DMS 273 treated with DMSO at 0.1 percent for 48 hours (cell line): ENCODE data around the gene DIS3L.
"Not testable (repeated sequence)": the region's sequence is repeated elsewhere in the genome, so short reads cannot be mapped to it uniquely, and the experiment has no call there.

Experiments used
- DNase-seq: peaks from one replicate; lab custom pipeline; 2025; lab: John Stamatoyannopoulos, UW

Gene DIS3L

DNA sequence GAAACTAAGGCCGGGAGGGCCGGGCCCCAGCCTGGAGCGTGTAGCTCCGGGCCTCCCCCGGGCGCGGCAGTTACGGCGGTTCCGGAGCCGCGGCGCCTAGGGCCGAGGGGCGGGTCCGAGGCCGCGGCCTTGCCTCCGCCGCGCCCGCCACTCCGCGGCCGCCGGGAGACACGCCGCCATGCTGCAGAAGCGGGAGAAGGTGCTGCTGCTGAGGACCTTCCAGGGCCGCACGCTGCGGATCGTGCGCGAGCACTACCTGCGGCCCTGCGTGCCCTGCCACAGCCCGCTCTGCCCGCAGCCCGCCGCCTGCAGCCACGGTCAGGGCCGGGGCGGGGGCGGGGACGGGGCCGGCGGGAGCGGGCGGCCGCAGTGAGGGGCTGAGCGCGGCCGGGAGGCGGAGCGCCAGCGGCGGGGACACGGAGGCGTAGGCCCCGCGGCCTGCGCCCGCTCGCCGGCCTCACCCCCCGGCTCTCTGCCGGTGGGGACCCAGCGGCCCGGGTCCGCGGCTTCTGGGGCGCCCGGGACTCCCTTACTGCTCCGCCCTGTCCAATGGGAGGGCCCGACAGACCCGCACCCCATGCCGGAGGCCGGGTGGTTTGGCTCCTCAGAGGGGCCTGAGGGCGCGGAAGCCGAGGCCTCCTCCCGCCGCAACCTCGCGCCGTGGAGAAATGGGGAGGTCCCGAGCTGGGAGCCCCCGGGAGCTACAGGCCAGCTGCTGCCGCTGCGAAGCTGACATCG is at the start of gene DIS3L:
Gene DIS3L, plus strand, starts transcription at position 150 of the 738 bp plus-strand sequence. Its CDS starts 29 bp downstream, at position 179.
- no peak for DNase-seq

DNA sequence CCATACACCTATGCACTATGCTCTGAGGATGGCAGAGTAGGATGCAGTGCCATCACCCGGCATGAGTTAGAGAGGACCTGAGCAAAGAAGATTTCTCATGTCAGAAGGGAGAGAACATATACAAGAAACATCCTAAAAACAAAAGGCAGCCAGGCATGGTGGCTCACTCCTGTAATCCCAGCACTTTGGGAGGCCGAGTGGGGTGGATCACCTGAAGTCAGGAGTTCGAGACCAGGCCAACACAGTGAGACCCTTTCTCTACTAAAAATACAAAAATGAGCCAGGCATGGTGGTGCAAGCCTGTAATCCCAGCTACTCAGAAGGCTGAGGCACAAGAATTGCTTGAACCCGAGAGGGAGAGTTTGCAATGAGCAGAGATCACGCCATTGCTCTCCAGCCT is 47.5 kb upstream of the DIS3L start:
- not testable (repeated sequence) for DNase-seq

DNA sequence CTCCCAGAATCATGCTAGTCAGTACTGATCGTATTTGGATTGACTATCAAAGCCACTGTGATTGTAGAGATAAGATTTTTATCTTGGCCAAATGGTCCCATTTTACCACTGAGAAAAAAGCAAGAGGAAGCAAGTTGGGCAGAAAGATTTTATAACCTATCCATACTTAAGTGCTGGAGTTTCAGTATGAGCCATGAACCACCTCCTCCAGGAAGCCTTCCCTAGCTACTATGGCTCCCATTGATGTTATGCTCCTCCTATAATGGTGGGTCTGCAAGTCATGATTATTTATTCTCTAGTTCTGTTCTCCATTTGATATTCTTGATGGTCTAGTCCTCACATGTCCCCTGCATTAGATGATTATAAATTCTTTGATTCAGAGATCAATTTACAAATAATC is 46.4 kb upstream of the DIS3L start:
- DNase-seq: no peak

DNA sequence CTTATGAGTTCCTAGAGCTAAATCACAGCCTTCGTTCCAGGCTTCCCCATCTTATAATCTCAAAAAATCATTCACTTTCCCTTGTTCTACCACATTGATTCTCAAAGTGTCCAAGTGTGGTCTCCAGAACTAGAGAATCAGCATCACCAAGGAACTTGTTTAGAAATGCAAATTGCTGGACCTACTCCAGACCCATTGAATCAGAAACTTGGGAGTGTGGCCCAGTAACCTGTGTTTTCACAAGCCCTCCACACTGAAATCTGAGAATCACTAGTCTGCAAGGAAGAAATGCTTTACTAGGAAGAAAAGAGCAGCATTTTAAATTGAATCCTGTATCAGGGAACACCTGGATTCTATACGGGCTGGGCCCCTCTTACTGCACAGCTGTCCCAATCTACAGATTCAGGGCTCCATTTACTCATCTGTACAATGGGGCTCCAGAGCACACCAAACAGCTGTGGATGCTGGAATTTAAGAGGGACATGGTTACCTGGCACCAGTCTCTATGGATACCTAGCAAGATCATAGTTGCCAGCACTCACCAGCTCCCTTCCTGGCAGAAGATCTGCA is 43.7 kb upstream of the DIS3L start:
- no peak for DNase-seq

DNA sequence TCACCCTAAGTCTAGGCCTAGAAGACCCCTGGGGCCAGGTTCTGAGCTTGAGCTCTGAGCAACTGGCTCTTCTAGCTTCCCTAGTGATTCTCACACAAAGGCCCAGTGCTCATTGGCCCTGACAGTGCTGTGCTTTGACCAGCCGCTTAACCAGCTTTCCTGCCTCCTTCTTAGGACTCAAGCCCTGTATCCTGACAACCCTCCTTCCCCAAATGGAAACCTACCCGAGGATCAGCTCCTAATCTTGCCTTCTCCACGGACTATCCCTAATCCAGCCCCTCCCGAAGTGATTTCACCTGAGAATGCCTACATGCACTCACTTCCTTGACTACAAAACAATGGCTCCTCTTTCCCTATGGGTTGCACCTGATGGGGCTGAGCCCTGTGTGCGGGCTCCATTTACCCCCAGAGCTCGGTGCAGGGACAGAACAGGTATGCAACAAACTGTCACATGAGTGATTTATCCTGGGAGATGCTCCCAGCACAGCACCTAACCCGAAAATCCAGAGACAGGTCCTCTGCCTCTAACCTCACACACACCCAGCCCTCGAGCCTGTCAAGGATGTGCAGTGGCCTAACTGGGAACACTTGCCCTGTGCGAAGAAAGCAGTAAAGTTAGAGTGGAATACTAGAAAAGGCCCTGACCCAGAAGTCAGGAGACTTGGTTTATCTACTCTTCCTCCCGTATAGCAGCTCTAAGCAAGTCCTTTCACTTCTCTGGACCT is 42.1 kb upstream of the DIS3L start:
- DNase-seq: no peak

DNA sequence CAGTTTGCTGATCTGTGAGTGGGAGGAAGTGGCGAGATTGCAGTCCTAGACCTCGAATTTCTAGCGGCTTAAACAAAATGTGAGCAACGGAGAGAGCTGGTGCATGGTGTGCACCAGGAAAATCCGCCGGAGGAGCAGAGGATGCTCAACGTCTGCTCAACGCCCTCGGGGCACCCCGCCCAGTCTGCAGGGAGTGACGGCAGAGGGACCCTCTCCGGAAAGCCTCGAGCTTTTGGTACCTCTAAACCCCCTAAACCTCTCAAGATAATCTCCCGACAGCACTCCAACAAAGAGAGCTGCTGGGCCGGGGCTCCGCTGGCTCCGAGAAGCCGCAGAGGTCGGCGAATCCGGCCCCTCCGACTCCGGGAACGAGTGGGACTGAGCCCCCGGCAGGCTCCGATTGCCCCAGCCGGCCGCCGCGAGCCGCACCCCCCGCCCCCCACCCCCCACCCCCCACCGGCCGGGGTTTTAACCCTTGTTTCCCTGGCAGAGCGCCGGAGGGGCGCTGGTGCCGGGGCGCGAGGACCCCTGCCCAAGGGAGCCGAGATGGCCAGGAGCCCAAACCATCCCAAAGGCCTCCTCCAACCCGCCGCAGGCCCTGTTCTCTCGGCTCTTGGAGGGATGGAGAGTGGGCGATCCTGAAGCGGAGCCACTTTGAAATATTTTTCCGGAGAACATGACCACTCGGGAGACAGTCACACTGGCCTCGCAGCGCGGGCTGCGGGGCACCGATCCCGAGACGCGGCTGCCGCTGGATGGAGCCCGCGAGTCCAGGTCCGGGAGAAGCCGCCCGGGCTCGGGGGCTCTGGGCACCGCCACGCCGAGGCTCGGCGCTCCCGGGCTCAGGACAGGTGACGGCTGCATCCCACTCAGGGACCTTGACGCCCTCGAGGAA is 41.3 kb upstream of the DIS3L start:
- DNase-seq: no peak

DNA sequence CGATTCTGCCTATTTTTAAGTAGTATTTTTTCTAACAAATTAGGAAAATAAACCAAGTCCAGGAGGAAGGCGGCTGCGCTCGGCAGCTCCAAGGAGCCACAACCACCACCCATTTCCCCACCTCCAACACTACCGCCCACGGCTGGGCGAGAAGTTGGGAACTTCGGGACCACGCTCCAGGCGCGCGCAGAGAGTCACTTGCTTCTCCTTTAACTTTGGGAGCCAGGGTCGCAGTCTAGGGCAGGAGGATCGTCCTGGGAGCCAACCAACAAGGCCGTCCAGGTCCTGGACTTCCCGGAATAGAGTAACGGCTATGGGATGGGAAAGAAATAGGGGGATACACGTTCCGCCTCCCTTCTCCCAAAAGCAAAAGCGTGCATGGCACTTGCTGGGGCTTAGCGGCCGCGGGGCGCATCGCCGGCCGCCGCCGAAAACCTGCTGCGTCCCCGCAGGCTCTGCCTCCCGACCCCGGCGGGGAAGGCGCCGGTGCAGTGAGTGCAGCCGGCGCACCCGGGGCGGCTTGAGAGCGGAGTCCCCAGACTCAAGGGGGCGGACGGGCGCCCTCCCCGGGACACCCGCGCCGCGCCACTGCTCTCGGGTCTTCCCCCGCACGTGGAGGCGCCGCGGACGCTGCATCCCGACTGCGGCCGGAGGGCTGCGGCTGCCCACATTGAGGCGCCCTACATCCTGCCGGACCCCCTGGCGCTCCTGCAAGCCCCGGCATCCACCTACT is 40.5 kb upstream of the DIS3L start:
- DNase-seq: no peak

DNA sequence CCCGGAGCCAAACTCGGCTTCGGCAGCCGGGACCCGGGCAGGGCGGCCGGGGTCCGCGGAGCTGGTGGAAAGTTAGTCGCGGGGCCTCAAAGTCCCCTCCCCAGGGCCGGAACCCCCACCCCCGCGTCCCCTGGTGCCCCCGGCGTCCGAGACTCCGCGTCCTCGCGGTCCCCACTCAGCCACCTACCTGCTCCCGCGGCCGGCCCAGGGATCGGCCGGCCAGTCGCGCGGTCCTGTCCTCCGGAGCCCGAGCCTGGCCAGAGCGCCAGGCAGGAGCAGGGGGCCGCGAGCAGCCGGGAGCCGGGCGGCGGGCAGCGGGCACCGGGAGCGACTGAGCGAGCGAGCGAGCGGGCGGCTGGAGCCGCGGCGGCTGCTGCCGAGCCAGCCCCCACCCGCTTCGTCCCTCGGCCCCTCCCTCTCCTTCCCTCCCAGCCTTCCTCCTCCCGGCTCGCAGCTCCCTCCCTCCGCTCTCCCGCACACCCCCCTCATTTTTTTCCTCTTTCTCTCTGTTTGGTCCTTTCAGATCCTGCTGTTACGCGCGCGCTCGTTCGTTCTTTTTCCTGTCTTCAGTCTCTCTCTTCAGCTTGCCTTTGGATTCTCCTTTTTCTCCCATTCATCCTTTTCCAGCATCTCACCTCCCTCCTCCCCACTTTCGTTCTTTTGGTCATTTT is 39.8 kb upstream of the DIS3L start, which contains the start of gene MEGF11:
Gene MEGF11, minus strand, starts transcription at position 333 of the 671 bp plus-strand sequence. CDS start 125,347 bp downstream, outside the sequence.
- no peak for DNase-seq

DNA sequence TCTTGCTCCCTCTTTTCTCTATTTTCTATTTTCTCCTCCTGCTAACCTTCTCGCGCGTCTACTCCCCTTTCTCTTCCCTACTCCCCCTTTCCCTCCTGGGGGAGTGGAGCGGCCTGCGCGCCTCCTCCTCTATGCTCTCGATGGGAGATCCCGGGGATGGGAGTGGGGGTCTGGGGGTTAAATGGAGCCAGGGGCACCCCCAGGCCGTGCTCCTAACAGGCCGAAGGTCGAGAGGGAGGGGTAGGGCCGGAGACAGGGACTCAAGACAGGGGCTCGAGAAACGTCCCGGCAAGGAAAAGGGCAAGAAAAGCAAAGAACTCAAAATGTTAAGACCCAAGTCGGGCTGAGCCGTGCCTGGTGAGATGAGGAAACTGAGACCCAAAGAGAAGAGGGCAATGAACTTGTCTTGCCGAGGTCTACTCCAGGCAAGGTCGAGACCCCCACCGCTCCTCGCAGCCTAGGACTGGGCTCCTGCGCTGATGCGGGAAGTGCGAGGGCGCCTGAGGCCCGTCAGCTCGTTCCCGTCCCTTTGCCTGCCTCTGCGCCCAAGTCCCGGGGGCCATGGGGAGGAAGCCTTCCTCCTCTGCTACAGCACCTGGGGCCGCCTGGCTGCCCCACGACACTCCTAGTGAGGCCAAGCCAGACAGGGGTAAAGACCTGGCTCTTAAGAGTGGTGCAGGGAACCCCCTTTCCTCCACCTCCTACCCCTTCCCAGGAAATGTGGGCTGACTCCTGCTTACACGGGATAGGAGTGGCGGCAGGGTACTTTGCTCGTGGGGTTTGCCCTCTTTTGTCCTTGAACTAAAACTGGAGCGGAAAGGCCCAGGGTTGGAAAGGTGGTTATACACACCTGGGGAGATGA is 39.0 kb upstream of the DIS3L start:
- no peak for DNase-seq

DNA sequence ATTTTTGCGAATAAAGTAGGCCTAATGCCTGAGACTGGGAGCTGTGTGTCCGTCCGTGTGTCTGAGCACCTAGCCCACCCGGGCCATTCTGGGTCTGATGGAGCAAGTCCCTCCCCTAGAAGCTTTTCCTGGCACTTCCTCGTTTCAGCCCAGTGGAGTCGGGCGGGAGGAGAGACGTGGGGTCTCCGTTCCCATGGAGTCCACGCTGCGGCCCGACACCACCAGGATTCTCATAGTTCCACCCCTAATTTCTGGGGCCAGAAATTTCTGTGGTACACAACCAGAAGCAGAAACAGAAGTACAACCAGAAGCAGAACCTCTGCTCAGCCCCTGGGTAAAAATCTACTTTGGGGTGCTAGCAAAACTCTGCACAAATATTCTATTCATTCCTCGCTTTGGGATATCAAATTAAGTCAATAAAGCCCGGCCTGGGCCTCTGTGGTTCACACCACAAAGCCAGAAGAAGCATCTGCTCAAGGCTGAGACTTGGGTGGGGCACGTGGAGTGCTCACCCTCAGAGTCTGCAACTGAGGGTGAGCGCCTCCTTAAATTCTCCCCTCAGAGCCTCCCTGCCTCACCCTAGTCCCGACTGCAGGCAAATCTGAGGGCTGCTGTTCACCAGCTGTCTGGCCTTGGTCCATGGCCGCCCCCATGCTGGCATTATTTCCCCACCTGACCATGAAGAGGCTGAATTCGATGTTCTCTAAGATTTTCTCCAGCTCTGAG is 38.3 kb upstream of the DIS3L start:
- DNase-seq: no peak

DNA sequence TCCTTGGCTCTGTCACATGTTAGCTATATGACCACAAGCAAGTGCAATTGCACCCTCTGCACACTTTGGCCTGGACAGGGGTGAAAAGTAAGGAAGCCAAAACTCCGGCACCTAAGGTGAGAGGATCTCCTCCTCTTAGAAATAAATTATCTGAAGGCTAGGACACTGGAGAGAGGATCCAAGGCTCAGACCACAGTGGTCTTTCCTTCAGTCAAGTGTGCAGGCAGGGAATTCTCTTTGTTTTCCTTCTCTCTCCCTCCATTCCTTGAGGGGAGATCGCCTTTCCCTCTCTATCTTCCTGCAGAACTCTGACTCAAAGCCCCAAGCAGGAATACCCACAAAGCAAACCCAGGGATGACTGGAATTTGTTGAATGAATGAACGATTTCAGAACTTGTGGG is 36.7 kb upstream of the DIS3L start:
- DNase-seq: no peak

DNA sequence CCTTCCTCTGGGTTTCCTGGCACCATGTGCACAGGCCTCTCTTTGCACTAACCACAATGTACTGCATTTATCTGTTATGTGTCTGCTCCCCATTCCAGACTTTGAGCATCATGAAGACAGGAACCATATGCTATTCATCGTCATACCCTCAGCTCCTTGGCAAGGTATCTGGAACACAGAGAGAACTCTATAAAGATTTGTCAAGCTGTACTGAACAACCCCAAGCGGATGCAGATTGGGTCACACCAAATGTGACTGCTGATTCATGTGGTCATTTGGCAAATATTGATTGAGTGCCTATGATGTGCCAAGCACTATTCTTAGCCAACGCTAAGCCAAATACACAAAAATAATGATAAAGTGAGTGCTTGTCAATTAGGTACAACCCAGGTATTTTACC is 32.3 kb upstream of the DIS3L start:
- DNase-seq: no peak

DNA sequence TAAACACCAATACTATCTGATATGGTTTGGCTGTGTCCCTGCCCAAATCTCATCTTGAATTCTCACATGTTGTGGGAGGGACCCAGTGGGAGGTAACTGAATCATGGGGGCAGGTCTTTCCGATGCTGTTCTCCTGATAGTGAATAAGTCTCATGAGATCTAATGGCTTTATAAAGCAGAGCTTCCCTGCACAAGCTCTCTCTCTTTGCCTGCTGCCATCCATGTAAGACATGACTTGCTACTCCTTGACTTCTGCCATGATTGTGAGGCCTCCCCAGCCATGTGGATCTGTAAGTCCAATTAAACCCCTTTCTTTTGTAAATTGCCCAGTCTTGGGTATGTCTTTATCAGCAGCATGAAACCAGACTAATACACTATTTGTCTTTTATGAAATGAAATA is 30.5 kb upstream of the DIS3L start:
- not testable (repeated sequence) for DNase-seq

DNA sequence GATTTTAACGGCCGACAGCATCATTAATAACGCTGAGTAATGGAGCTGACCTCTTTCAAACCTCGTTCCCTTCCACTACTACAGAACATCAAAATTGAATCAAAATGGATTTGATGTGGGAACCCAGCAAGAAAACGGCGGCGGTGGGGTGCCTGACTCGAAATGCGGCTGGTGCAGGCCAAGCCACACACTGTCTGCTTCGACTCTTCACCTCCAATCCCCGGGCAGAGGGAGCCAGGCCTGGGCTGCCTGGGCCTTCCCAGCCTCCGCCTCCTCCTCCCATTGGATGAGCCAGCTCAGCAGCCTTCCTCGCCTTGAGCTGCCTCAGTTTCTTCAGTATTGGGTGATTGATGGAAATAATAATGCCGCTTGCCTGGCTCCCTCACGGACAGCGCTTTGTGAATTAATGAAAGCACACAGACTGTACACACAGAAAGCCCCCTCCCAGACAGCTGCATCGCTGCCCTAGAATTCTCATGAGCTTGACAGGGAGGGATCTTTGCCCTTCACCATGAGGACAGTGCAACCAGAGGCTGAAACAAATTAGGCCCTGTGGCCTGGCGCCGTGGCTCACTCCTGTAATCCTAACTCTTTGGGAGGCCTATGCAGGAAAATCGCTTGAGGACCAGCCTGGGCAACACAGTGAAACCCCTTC is 28.4 kb upstream of the DIS3L start:
- no peak for DNase-seq

DNA sequence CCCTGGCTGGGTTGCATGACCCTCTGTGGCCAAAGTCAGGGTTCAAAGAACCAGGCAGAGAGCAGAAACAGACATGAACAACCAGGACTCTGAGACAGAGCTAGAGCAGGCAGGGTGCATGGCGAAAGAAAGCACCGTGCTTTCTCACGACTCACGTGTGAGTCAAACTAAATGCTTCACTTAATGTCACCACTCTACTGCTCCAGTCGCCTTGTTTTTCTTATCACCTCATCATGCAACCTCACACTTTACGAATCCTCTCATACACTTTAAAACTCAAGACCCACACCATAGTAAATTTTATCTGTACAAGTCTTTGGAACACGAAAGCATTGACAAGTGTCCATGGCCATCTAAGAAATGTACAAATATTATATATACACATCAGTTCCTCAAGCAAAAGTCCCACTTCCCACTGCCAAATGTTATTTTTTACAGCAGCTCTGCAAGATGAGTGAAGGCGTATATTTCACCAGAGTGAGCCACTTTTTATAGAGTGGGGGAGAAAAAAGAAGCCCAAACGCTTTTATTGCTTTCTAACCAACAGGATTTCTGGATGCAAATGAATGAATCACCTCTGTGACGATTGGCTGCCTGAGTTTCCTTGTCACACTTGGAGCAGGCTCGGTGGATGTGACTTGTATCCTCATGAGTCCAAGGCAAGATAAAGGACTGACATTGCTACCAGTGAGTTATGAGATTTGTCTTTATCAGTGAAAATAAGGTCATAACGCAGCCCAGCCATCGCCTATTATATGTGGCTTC is 23.9 kb upstream of the DIS3L start:
- no peak for DNase-seq

DNA sequence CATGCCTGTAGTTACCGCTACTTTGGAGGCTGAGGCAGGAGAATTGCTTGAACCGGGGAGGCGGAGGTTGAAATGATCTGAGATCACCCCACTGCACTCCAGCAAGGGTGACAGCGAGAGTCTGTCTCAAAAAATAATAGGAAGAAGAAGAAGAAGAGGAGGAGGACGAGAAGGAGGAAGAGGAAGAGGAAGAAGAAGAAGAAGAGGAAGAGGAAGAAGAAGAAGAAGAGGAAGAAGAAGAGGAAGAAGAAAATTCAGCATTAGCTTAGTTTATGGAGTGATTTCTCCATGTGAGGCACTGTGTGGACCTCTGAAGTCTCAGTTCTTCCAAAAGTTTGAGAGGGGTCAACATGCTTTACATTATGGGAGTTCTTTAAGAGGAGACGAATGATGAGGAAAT is 22.4 kb upstream of the DIS3L start:
- DNase-seq: no peak

DNA sequence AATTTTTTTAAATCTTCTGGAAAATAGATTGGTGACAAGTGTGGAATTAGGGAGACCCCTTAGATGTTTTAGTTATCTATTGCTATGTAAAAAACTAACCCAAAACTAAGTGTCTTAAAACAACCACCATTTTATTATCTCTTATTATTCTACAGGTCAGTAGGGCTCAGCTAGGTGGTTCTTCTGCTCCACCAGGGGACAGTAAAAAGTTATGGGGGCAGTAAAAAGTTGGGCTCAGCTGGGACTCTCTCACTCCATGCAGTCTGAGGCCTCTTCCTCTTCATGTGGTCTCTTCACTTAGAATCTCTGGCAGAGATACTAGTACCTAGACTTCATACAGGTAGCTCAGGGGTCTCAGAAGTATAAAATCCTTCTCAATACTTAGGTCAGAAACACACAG is 18.0 kb upstream of the DIS3L start:
- DNase-seq: no peak

DNA sequence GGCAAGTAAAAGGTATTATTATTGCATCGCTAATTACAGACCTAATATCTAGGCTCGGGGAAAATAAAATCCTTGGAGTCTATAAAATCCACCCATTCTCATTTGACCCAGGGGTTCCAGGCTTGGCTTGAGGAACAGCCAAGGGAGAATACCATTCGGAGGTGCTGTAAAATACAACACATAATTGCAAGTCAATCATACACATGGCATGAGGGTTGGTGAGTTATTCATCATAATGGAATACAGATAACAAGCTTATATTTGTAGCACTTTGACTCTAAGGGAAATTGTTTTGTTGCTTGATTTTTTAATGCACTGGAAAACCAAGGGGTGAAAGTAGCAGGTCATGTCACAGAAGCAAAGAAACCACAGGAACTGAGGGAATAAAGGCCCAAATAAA is 16.8 kb upstream of the DIS3L start:
- DNase-seq: no peak
